Subcutaneous adipose tissue (tissue), 4 donors: ENCODE results near the gene DSTN. TPM values are rescaled to one million over a fixed set of nuclear protein-coding genes. Genes with fewer than 3 reads are reported as not detected.

ENCODE experiments used
- CTCF ChIP-seq: fragments of 450-650 bp; IDR thresholded peaks from one replicate; pipeline ENCODE4 v1.5.1; 2016; ENCODE audit warnings: low read depth, mild to moderate bottlenecking, control low read depth, antibody characterized with exemption, moderate library complexity
- total RNA-seq, 4 donors: library from RNA; depleted of rRNA; stranded (reverse); fragments of >200 nt; gene quantifications; one replicate each; pipeline ENCODE4 v1.1.0, GENCODE V29; 2016

DSTN gene
- total RNA-seq, 4 donors from 2014 or later: 177 to 276 (median 212) TPM

- TF ChIP-seq CTCF: no peak
Observed at GRCh38 chr20:17559338-17559737, 10.5 kb upstream of the DSTN start.

GRCh38 chr20:17560344-17561074 is 9.4 kb upstream of the DSTN start:
- no peak for TF ChIP-seq CTCF

GRCh38 chr20:17562804-17563305 is 7.0 kb upstream of the DSTN start:
- TF ChIP-seq CTCF: no peak

- TF ChIP-seq CTCF: no peak
Observed at GRCh38 chr20:17565169-17565845, 4.6 kb upstream of the DSTN start.

- TF ChIP-seq CTCF: no peak
Observed at GRCh38 chr20:17566345-17566744, 3.5 kb upstream of the DSTN start.

GRCh38 chr20:17568045-17568788 is 1.7 kb upstream of the DSTN start:
- no peak for TF ChIP-seq CTCF
